H1 (cell line): Measurements from ENCODE around the gene ZIC1. TPM values are rescaled to one million over a fixed set of nuclear protein-coding genes. Genes with fewer than 3 reads are reported as not detected.

Source experiments
- CTCF ChIA-PET: fragments of 300-600 bp; sonication (Branson Sonifier 250); formaldehyde crosslinking; loops from one replicate; lab custom pipeline; 2021; ENCODE audit not compliant: partially characterized antibody; lab: Charles Lee
- POLR2A ChIA-PET: fragments of 300-600 bp; sonication (Branson Sonifier 250); formaldehyde crosslinking; loops from one replicate; lab custom pipeline; 2021; ENCODE audit warnings: inconsistent platforms; ENCODE audit not compliant: partially characterized antibody; lab: Charles Lee
- DNase-seq, 2 experiments: peaks; one replicate each; pipeline versions ENCODE4 v3.0.0 to v3.0.0-alpha.2; 2010 to 2022; ENCODE audit warnings: low spot score in 2 of 2, low read depth in 1 of 2, mixed read lengths in 1 of 2
- FAIRE-seq: peaks from 2 replicates; lab custom pipeline; 2011; peaks lifted over from hg19 to GRCh38; lab: Jason Lieb, UNC
- H2AFZ ChIP-seq: 2 replicates; pipeline ENCODE4 v1.8.1; 2012; ENCODE audit warnings: low read length, inconsistent platforms
- H2AK5ac ChIP-seq: 2 replicates; pipeline ENCODE4 v1.6.1; 2013; ENCODE audit warnings: low read depth, low read length
- H2BK120ac ChIP-seq: replicated peaks from 2 replicates; pipeline ENCODE3; 2013; ENCODE audit warnings: low read depth, low read length, inconsistent platforms
- H2BK12ac ChIP-seq: 2 replicates; pipeline ENCODE4 v1.6.1; 2013; ENCODE audit warnings: low read depth, low read length
- H2BK15ac ChIP-seq: 2 replicates; pipeline ENCODE4 v1.6.1; 2013; ENCODE audit warnings: low read length
- H2BK20ac ChIP-seq: 2 replicates; pipeline ENCODE4 v1.6.1; 2013; ENCODE audit warnings: low read length
- H2BK5ac ChIP-seq: 2 replicates; pipeline ENCODE4 v1.6.1; 2013; ENCODE audit warnings: low read depth, low read length
- H3K14ac ChIP-seq: 2 replicates; pipeline ENCODE4 v1.6.1; 2013; ENCODE audit warnings: inconsistent platforms; ENCODE audit not compliant: insufficient read length
- H3K18ac ChIP-seq: 2 replicates; pipeline ENCODE4 v1.6.1; 2013; ENCODE audit warnings: low read length; ENCODE audit errors: extremely low read depth
- H3K23ac ChIP-seq: 2 replicates; pipeline ENCODE4 v1.6.1; 2013; ENCODE audit warnings: inconsistent platforms; ENCODE audit not compliant: insufficient read length
- H3K23me2 ChIP-seq: 2 replicates; pipeline ENCODE4 v1.6.1; 2013; ENCODE audit warnings: low read depth, low read length
- H3K27ac ChIP-seq: 2 replicates; pipeline ENCODE4 v1.6.1; 2011; ENCODE audit warnings: low read depth, low read length, inconsistent platforms
- H3K27me3 ChIP-seq, 4 experiments: replicated peaks in 1 of 4; 1 replicate in 1 of 4; 2 replicates in 3 of 4; pipeline versions ENCODE4 v1.6.1 to v1.8.1; 2011 to 2013; ENCODE audit warnings: low read length in 3 of 4, mild to moderate bottlenecking in 3 of 4, inconsistent platforms in 2 of 4, mixed read lengths in 2 of 4, moderate library complexity in 1 of 4; ENCODE audit not compliant: control insufficient read depth in 3 of 4, insufficient read depth in 3 of 4; ENCODE audit errors: extremely low read depth in 1 of 4
- H3K36me3 ChIP-seq, 4 experiments: 2 replicates each; pipeline versions ENCODE4 v1.6.1 to v1.8.1; 2011 to 2013; ENCODE audit warnings: mild to moderate bottlenecking in 4 of 4, low read length in 3 of 4, moderate library complexity in 2 of 4, control low read depth in 1 of 4, inconsistent platforms in 1 of 4; ENCODE audit not compliant: insufficient read depth in 4 of 4, control insufficient read depth in 2 of 4
- H3K4ac ChIP-seq: replicated peaks from 2 replicates; pipeline ENCODE3; 2013; ENCODE audit warnings: low read length, low read depth, mixed read lengths, inconsistent platforms; ENCODE audit not compliant: insufficient read length
- H3K4me1 ChIP-seq, 4 experiments: replicated peaks in 1 of 4; 1 replicate in 1 of 4; 2 replicates in 3 of 4; pipeline versions ENCODE4 v1.6.1 to v1.8.1; 2011 to 2013; ENCODE audit warnings: low read length in 3 of 4, inconsistent platforms in 2 of 4, mixed read lengths in 1 of 4; ENCODE audit not compliant: insufficient read depth in 4 of 4, control insufficient read depth in 3 of 4
- H3K4me2 ChIP-seq, 2 experiments: 2 replicates each; pipeline versions ENCODE4 v1.6.1 to v1.8.1; 2011 to 2013; ENCODE audit warnings: low read depth in 2 of 2, low read length in 2 of 2, control low read depth in 1 of 2, inconsistent platforms in 1 of 2, mild to moderate bottlenecking in 1 of 2; ENCODE audit not compliant: insufficient read depth in 1 of 2
- H3K4me3 ChIP-seq, 4 experiments: fragments of 200-600, 300-600 bp in 1 of 4; sonication (generic), shearing (Covaris generic), sonication (Bioruptor Twin) in 1 of 4; 2 replicates each; pipeline versions ENCODE4 v1.5.1 to v1.8.1; 2011 to 2016; ENCODE audit warnings: low read length in 4 of 4, low read depth in 3 of 4, control low read depth in 2 of 4, inconsistent platforms in 2 of 4, mild to moderate bottlenecking in 2 of 4, mixed read lengths in 1 of 4, moderate library complexity in 1 of 4; ENCODE audit not compliant: insufficient read depth in 2 of 4; ENCODE audit errors: extremely low read depth in 1 of 4
- H3K56ac ChIP-seq: replicated peaks from 2 replicates; pipeline ENCODE3; 2013; ENCODE audit warnings: low read depth, mild to moderate bottlenecking, mixed read lengths, low read length, inconsistent platforms; ENCODE audit not compliant: insufficient read length
- H3K79me1 ChIP-seq: 2 replicates; pipeline ENCODE4 v1.6.1; 2013; ENCODE audit warnings: low read depth, low read length, control low read depth
- H3K79me2 ChIP-seq, 2 experiments: 2 replicates each; pipeline versions ENCODE4 v1.6.1 to v1.8.1; 2012 to 2013; ENCODE audit warnings: low read length in 2 of 2, mild to moderate bottlenecking in 2 of 2, inconsistent platforms in 1 of 2; ENCODE audit not compliant: insufficient read depth in 2 of 2, control insufficient read depth in 1 of 2
- H3K9ac ChIP-seq, 4 experiments: replicated peaks in 1 of 4; 1 replicate in 1 of 4; 2 replicates in 3 of 4; pipeline versions ENCODE4 v1.6.1 to v1.8.1; 2011 to 2013; ENCODE audit warnings: low read depth in 3 of 4, low read length in 3 of 4, control low read depth in 2 of 4, mild to moderate bottlenecking in 2 of 4, moderate library complexity in 2 of 4, inconsistent platforms in 1 of 4; ENCODE audit errors: extremely low read depth in 1 of 4
- H3K9me3 ChIP-seq, 2 experiments: 2 replicates each; pipeline versions ENCODE4 v1.6.1 to v1.8.1; 2012 to 2013; ENCODE audit warnings: mild to moderate bottlenecking in 2 of 2, moderate library complexity in 2 of 2, control low read depth in 1 of 2, inconsistent platforms in 1 of 2, low read depth in 1 of 2, low read length in 1 of 2, mixed read lengths in 1 of 2; ENCODE audit not compliant: insufficient read depth in 2 of 2
- H4K20me1 ChIP-seq, 2 experiments: replicated peaks in 1 of 2; 2 replicates each; pipeline versions ENCODE3 to v1.8.1; 2011 to 2013; ENCODE audit warnings: inconsistent platforms in 2 of 2, low read length in 2 of 2, mild to moderate bottlenecking in 1 of 2; ENCODE audit not compliant: insufficient read depth in 2 of 2, control insufficient read depth in 1 of 2
- H4K5ac ChIP-seq: 2 replicates; pipeline ENCODE4 v1.6.1; 2013; ENCODE audit warnings: low read length, low read depth, mixed read lengths, inconsistent platforms; ENCODE audit not compliant: insufficient read length
- H4K8ac ChIP-seq: 2 replicates; pipeline ENCODE4 v1.8.0; 2013; ENCODE audit warnings: mild to moderate bottlenecking, moderate library complexity, low read length, inconsistent platforms; ENCODE audit not compliant: insufficient read depth; ENCODE audit errors: extremely low read depth
- H4K91ac ChIP-seq: replicated peaks from 2 replicates; pipeline ENCODE3; 2013; ENCODE audit warnings: low read length, mixed read lengths, inconsistent platforms; ENCODE audit not compliant: insufficient read length
- CBX5 ChIP-seq: fragments of 300-800, 300-1000 bp; sonication (generic); IDR thresholded peaks from 2 replicates; pipeline ENCODE4 v1.7.1; 2016; ENCODE audit warnings: antibody characterized with exemption, low read length, low read depth
- CREB1 ChIP-seq: IDR thresholded peaks from 2 replicates; pipeline ENCODE4 v1.6.1; 2012; ENCODE audit warnings: inconsistent platforms
- polyA plus RNA-seq, 7 experiments: library from polyadenylated mRNA; depleted of rRNA in 3 of 7; stranded (reverse) in 5 of 7; unstranded in 2 of 7; fragments of >200 nt in 5 of 7; fragments of 200-250 nt in 2 of 7; gene quantifications; 1 replicate in 5 of 7; 2 replicates in 1 of 7; 4 replicates in 1 of 7; pipeline versions ENCODE4 v1.2.1 to v1.2.3, GENCODE V29; 2011 to 2013; ENCODE audit warnings: missing spikeins in 2 of 7, mixed read lengths in 2 of 7
- total RNA-seq: library from RNA; stranded (reverse); fragmentation: NEBNext Ultra II Directional; extraction: Animal tissue kit (Norgen Biotek cat#: 25700); gene quantifications from 2 replicates; pipeline ENCODE4 v1.2.1, GENCODE V29; 2021

The ZIC1 gene
- total and polyA plus RNA-seq, 2 of the 8 experiments (the other 6 are each of a cell fraction or from before 2014, with no cell fraction given), result 0.80 to 2.2 TPM

DNA sequence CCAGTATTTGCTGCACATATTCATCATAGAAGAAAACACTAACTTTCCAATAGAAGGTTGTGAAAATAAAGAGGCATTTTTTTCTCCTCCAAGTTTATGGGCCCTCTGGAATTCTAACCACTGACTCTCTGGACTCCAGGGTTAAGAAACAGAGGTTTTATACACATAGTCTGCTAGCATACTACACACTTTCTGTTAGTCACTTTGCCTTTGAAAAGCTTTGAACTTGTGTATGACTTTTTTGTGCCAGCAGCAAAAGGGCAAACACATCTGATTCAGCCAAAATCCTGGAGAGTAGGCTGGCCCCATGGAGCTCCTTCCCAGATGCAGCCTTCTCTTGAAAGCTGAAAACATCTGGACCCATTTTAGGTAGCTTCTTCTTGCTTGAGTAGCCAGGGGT, 9.1 kb upstream of the ZIC1 start:
- Histone ChIP-seq H2BK12ac (no peak overlapping the region), H2BK20ac (no peak overlapping the region), H4K91ac (no peak overlapping the region), H3K23me2 (peaks cover 18% of the 10 kb centered on the region), H2BK5ac (no peak overlapping the region), H2AK5ac (no peak overlapping the region), H4K8ac (no peak overlapping the region), H3K23ac (no peak overlapping the region), H4K5ac (no peak overlapping the region), H3K9ac (no peak overlapping the region), H3K4me1 (peaks cover 20 to 39% (median 27%) of the 10 kb centered on the region in 4 experiments), H3K36me3 (no peaks in the 10 kb centered on the region), H2BK15ac (no peak overlapping the region), H3K9me3 (no peaks in the 10 kb centered on the region), H3K4ac (no peak overlapping the region), H3K4me2 (no peak overlapping the region), H3K27me3 (peaks cover 45 to 88% (median 81%) of the 10 kb centered on the region in 4 experiments), H3K27ac (no peak overlapping the region), H3K79me1 (no peaks in the 10 kb centered on the region), H3K56ac (no peak overlapping the region), H3K14ac (no peak overlapping the region), H3K79me2 (no peaks in the 10 kb centered on the region), H4K20me1 (peaks cover 0 to 3% of the 10 kb centered on the region in 2 experiments), H3K18ac (no peak overlapping the region), H2AFZ (no peak overlapping the region), H3K4me3 (no peak overlapping the region), H2BK120ac (no peak overlapping the region)
- DNase-seq, result no peak
- FAIRE-seq, result no peak
- TF ChIP-seq CBX5 (no peak), CREB1 (no peak)
- ChIA-PET CTCF (interaction anchor here (0.6 to 27.3 kb wide), 13 partner anchors 8 to 1876 kb away, joined by 3 to 485 read pairs (median 4); no protein-coding TSS in a partner anchor), POLR2A (interaction anchor here (0.6 kb wide), 1 partner anchor 289 kb away, joined by 3 read pairs; no protein-coding TSS in a partner anchor)
